Heart right ventricle (tissue), 16 donors: ENCODE data around the gene NCL. TPM values are rescaled to one million over a fixed set of nuclear protein-coding genes. Genes with fewer than 3 reads are reported as not detected.

Experiments
- ATAC-seq, 8 donors: fragments of 200-7000 bp; cut with Tn5 transposase; one replicate each; pipeline ENCODE4 v1.9.1; 2020; ENCODE audit warnings: mild to moderate bottlenecking in 8 of 8, moderate library complexity in 8 of 8, moderate number of reproducible peaks in 1 of 8
- DNase-seq, 2 donors: peaks; one replicate each; pipeline ENCODE4 v3.0.0-alpha.2; 2020
- H3K27ac ChIP-seq, 10 donors: fragments of 200-600 bp; sonication (generic) in 2 of 10; one replicate each; pipeline versions ENCODE4 v1.5.0 to v1.8.0; 2020 to 2022; ENCODE audit warnings: mild to moderate bottlenecking in 3 of 10
- H3K27me3 ChIP-seq, 7 donors: fragments of 200-600 bp; one replicate each; pipeline ENCODE4 v1.8.0; 2021 to 2022; ENCODE audit warnings: mild to moderate bottlenecking in 2 of 7
- H3K36me3 ChIP-seq, 9 donors: fragments of 200-600 bp; sonication (generic) in 1 of 9; one replicate each; pipeline versions ENCODE4 v1.5.0 to v1.8.0; 2020 to 2022; ENCODE audit warnings: mild to moderate bottlenecking in 2 of 9
- H3K4me1 ChIP-seq, 9 donors: fragments of 200-600 bp; sonication (generic) in 1 of 9; one replicate each; pipeline versions ENCODE4 v1.5.0 to v1.8.0; 2020 to 2022; ENCODE audit warnings: mild to moderate bottlenecking in 4 of 9
- H3K4me3 ChIP-seq, 10 donors: fragments of 200-600 bp; sonication (generic) in 2 of 10; one replicate each; pipeline versions ENCODE4 v1.5.0 to v1.8.0; 2020 to 2022; ENCODE audit warnings: mild to moderate bottlenecking in 7 of 10, moderate library complexity in 2 of 10
- H3K9me3 ChIP-seq, 11 donors: fragments of 200-600 bp in 10 of 11; sonication (generic) in 2 of 11; one replicate each; pipeline versions ENCODE4 v1.5.0 to v1.8.0; 2013 to 2022; ENCODE audit warnings: mild to moderate bottlenecking in 2 of 11, control low read depth in 1 of 11, moderate library complexity in 1 of 11
- WGBS, 2 donors: extraction: QIAGEN DNeasy Blood & Tissue Kit; methylation state at CpG; one replicate each; pipeline ENCODE4 v1.1.7; 2013; ENCODE audit warnings: inconsistent platforms in 1 of 2; 5-methylcytosine and 5-hydroxymethylcytosine counted together
- intact Hi-C, 10 donors: fragments of 100-400 bp; cut with DNase I; formaldehyde crosslinking; loops; one replicate each; pipeline versions ENCODE4 v1.11.1 to v1.14.2; 2022
- polyA plus RNA-seq, 2 donors: library from polyadenylated mRNA; stranded (reverse); fragments of 200-250 nt; gene quantifications; one replicate each; pipeline ENCODE4 v1.2.3, GENCODE V29; 2013
- total RNA-seq, 10 donors: library from RNA; stranded (reverse); fragmentation: NEBNext Ultra II Directional in 3 of 10; extraction: Animal tissue kit (Norgen Biotek cat#: 25700) in 3 of 10; gene quantifications; one replicate each; pipeline versions ENCODE4 v1.2.1 to v1.2.4, GENCODE V29; 2021 to 2023
- TF ChIP-seq, protein P1 (sequence below), 9 donors: fragments of 200-600 bp; sonication (generic) in 2 of 9; IDR thresholded peaks; one replicate each; pipeline versions ENCODE4 v1.5.0 to v1.8.0; 2021 to 2022; ENCODE audit warnings: antibody characterized with exemption in 9 of 9, mild to moderate bottlenecking in 5 of 9, moderate library complexity in 1 of 9
- donor health status: Arrhythmogenic right ventricular cardiomyopathy.
- donor health status: ischemic (EF 13 %, LVEDD 7.1; RV severe dilation, severe dysfunction).
- donor health status: healthy with polysubstance abuse.
- donor health status: DM: no; HTN: yes; CAD: no.
- donor health status: DM: no; HTN: no; CAD: no.
- donor health status: ischemic (EF 25% LVEDD 6.9; RV normal size, moderate dysfunction).
- donor health status: ischemic (EF 25% LVEDD 5.7; RV mildly dilated, moderate dysfunction).
- donor health status: healthy.
- donor health status: DM: yes; HTN: yes; CAD: no.
- donor health status: Ischemic cardiomyopathy.
- donor health status: ischemic (EF 35%, LVEDD 5.7; RV mildly dilated, moderate dysfunction).
- donor health status: nonischemic (EF 11% LVEDD 7.7; RV severe dilation, severe dysfunction).
- donor health status: DM: yes; HTN: yes; CAD: no.
- donor health status: PGD.
- donor health status: ischemic (EF 29% LVEDD 5.4; RV normal size, mild dysfunction).
- donor health status: nonischemic (EF 23%, LVEDD 6.1; RV moderate dilation, normal function).

Gene NCL
- total and polyA plus RNA-seq, 12 donors = 127 to 363 (median 300) TPM

DNA sequence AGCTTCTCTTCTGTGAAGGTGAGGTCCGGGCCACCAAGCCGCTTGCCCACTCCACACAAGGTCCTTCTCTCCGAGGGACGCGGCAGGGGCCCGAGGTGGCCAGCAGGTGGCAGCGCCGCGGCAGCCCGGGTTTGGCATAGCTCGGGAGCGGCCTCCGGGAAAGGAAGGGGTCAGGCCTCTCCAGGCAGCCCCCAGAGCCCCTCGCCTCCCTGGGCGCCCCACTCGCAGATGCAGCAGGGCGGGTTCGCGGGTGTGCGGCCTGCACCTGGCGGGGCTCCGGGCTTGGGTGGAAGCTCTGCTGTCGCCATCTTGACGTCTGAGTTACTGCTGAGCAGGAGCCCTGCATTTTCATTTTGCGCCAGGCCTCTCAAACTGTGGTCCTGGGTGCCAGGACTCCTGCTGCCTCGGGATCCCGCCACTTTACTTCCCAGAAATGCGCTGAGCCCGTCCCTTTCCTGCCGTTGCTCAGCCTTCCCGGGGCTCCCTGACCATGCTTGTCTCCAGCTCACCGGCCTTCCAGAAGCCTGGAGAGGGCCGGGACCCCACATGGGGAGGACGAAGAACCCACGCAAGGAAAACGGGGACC, 18.6 kb upstream of the NCL start:
- ATAC-seq (peak; percentile 90 to 94 (median 92)), DNase-seq (peak; percentile 72 to 82)
- no peaks in the 10 kb centered on the region for H3K9me3 ChIP-seq
- H3K27ac ChIP-seq = peak overlapping the region; percentile 30 to 93 (median 88)
- intact Hi-C loops = loop anchor here in 9 of 10 donors (1.0 to 10.0 kb wide), 5 partner anchors 72 to 76 kb away; no protein-coding TSS in a partner anchor
- H3K4me3 ChIP-seq = peak overlapping the region; percentile 36 to 76 (median 62)
- WGBS, 2 donors = 12 to 19% methylated on average over 35 to 36 of the region's 36 CpGs
- H3K36me3 ChIP-seq = peaks cover 0 to 19% (median 0%) of the 10 kb centered on the region in 9 donors
- peaks cover 0 to 14% (median 6%) of the 10 kb centered on the region in 9 donors for H3K4me1 ChIP-seq
- H3K27me3 ChIP-seq = no peaks in the 10 kb centered on the region
- TF ChIP-seq, protein P1, sequence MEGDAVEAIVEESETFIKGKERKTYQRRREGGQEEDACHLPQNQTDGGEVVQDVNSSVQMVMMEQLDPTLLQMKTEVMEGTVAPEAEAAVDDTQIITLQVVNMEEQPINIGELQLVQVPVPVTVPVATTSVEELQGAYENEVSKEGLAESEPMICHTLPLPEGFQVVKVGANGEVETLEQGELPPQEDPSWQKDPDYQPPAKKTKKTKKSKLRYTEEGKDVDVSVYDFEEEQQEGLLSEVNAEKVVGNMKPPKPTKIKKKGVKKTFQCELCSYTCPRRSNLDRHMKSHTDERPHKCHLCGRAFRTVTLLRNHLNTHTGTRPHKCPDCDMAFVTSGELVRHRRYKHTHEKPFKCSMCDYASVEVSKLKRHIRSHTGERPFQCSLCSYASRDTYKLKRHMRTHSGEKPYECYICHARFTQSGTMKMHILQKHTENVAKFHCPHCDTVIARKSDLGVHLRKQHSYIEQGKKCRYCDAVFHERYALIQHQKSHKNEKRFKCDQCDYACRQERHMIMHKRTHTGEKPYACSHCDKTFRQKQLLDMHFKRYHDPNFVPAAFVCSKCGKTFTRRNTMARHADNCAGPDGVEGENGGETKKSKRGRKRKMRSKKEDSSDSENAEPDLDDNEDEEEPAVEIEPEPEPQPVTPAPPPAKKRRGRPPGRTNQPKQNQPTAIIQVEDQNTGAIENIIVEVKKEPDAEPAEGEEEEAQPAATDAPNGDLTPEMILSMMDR (IDR thresholded peaks at IDR 0.05) = peak; percentile 85 to 97 (median 91)

DNA sequence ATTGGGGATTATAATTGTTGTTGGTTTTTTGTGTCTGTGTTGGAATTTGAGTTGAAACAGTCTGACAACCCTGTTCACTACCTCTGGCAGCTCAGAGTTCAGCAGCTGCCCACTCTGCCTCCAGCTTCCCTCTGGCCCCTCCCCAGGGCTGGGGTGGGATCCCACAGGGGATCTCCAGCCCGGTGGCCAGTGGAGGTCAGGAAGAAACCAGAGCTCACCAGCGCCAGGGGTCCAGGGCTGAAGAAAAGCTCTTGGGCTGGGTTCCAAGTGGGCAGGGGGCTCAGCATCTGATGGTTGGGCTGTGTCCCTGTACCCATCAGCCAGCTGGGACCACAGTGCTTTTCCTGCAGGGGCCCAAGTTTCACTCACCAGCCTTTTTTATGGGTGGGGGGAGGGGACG, 16.5 kb upstream of the NCL start:
- TF ChIP-seq, protein P1 (IDR thresholded peaks at IDR 0.05) = no peak
- H3K27ac ChIP-seq = no peak overlapping the region
- H3K4me1 ChIP-seq = peaks cover 0 to 14% (median 6%) of the 10 kb centered on the region in 9 donors
- H3K9me3 ChIP-seq = no peaks in the 10 kb centered on the region
- ATAC-seq = no peak
- peaks cover 0 to 19% (median 0%) of the 10 kb centered on the region in 9 donors for H3K36me3 ChIP-seq
- WGBS, 2 donors = 71 to 75% methylated on average over 3 of the region's 3 CpGs
- intact Hi-C loops = loop anchor here in 5 of 10 donors (5.0 to 10.0 kb wide), 2 partner anchors 74 to 77 kb away; no protein-coding TSS in a partner anchor
- no peak for DNase-seq
- no peaks in the 10 kb centered on the region for H3K27me3 ChIP-seq
- no peak overlapping the region for H3K4me3 ChIP-seq

DNA sequence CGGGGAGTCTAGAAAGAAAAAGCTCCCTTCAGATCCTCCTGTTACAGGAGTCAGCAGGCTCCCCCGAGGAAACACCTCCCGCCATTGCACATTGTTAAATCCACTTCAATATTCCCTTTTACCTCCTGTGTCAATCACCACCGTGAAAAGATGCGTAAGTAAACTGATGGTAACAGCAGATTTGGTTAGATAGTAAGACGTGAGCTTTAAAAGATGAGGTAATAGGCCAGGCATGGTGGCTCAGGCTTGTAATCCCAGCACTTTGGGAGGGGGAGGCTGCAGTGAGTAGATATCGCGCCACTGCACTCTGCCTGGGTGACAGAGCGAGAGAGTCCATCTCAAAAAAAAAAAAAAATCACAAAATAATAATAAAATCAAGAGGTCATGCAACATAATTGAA, 15.2 kb upstream of the NCL start:
- TF ChIP-seq, protein P1 (IDR thresholded peaks at IDR 0.05) = no peak
- intact Hi-C loops = no loop called here
- H3K27ac ChIP-seq = no peak overlapping the region
- WGBS, 2 donors = 89 to 91% methylated on average over 9 of the region's 9 CpGs
- H3K27me3 ChIP-seq = no peaks in the 10 kb centered on the region
- peaks cover 0 to 14% (median 6%) of the 10 kb centered on the region in 9 donors for H3K4me1 ChIP-seq
- H3K4me3 ChIP-seq = no peak overlapping the region
- DNase-seq (no peak), ATAC-seq (no peak)
- peaks cover 0 to 19% (median 0%) of the 10 kb centered on the region in 9 donors for H3K36me3 ChIP-seq
- no peaks in the 10 kb centered on the region for H3K9me3 ChIP-seq

GRCh38 chr2:231476920-231477319, 12.6 kb upstream of the NCL start:
- Histone ChIP-seq H3K4me1 (peaks cover 0 to 4% (median 0%) of the 10 kb centered on the region in 9 donors), H3K36me3 (peaks cover 0 to 19% (median 0%) of the 10 kb centered on the region in 9 donors), H3K4me3 (no peak overlapping the region), H3K9me3 (no peaks in the 10 kb centered on the region), H3K27me3 (no peaks in the 10 kb centered on the region), H3K27ac (no peak overlapping the region)
- TF ChIP-seq, protein P1 (IDR thresholded peaks at IDR 0.05) = no peak
- DNase-seq (no peak), ATAC-seq (no peak)
- WGBS, 2 donors = 82 to 88% methylated on average over 3 of the region's 3 CpGs
- intact Hi-C loops = no loop called here
